Measurements from ENCODE around the gene SETD2. TPM values are rescaled to one million over a fixed set of nuclear protein-coding genes. Genes with fewer than 3 reads are reported as not detected.
A peak's percentile ranks its signal among the peaks of the same experiment; 100 is the strongest.

SETD2 gene
- total and polyA plus RNA-seq, 10 donors: 10.4 to 94.0 (median 63.8) TPM

DNA sequence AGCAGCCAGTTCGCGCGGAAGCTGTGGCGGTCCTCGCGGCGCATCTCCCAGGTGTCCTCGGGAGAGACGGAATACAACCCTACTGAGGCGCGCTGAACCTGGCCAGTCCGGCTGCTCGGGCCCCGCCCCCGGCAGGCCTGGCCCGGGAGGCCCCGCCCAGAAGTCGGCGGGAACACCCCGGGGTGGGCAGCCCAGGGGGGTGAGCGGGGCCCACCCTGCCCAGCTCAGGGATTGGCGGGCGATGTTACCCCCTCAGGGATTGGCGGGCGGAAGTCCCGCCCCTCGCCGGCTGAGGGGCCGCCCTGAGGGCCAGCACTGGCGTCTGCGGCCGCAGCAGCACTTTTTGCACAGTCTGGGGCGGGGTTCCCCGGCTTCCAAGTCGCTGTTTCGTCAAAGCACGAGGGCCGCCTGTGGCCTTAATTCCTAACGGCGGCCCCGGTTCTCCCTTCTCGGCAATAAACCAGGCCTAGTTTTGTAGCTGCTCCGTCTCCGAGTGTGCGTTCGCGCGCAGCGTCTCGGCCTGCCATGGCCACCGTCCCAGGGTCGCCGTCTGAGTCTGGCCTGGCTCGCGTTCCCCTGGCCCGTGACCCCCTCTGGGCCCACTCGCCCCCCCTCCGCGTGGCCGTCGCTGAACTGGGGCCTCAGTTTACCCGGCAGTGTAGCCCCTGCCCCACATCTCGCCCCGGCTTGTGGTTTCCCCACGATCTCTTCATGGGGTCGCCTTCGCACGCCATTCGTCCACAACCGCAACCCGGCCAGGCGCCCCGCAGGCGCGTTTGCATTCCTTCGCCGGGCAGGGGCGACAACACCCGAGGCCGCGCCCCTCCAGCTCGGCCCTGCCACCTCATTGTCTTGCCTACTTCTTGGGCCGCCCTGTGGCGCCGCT lies 154.4 kb downstream of the SETD2 start:
- DNase-seq: peak; percentile 95
- peak in 1 of 3 donors; percentile 59 for TF ChIP-seq POLR2A (IDR thresholded peaks at IDR 0.05)
- TF ChIP-seq, protein P1, sequence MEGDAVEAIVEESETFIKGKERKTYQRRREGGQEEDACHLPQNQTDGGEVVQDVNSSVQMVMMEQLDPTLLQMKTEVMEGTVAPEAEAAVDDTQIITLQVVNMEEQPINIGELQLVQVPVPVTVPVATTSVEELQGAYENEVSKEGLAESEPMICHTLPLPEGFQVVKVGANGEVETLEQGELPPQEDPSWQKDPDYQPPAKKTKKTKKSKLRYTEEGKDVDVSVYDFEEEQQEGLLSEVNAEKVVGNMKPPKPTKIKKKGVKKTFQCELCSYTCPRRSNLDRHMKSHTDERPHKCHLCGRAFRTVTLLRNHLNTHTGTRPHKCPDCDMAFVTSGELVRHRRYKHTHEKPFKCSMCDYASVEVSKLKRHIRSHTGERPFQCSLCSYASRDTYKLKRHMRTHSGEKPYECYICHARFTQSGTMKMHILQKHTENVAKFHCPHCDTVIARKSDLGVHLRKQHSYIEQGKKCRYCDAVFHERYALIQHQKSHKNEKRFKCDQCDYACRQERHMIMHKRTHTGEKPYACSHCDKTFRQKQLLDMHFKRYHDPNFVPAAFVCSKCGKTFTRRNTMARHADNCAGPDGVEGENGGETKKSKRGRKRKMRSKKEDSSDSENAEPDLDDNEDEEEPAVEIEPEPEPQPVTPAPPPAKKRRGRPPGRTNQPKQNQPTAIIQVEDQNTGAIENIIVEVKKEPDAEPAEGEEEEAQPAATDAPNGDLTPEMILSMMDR (IDR thresholded peaks at IDR 0.05 in 8 of 11, conservative IDR thresholded peaks at IDR 0.05 in 3 of 11): no peak
- peak; percentile 80 to 90 (median 90) for TF ChIP-seq POLR2AphosphoS5 (IDR thresholded peaks at IDR 0.05)
- Histone ChIP-seq H3K9me3 (no peaks in the 10 kb centered on the region), H3K4me1 (peaks cover 4 to 31% (median 18%) of the 10 kb centered on the region in 6 donors), H3K36me3 (peaks cover 0 to 89% (median 39%) of the 10 kb centered on the region in 6 donors), H3K27ac (peak overlapping the region; percentile 59 to 84 (median 82)), H3K27me3 (replicated peaks in 1 of 7) (no peaks in the 10 kb centered on the region), H3K4me3 (peak overlapping the region; percentile 45 to 75 (median 49))
- intact Hi-C loops (cut with DNase I; ENCODE audit: low total_unique reads): no loop called here
- WGBS, 5 donors: 6 to 10% (median 7%) methylated on average over 80 to 85 of the region's 85 CpGs

DNA sequence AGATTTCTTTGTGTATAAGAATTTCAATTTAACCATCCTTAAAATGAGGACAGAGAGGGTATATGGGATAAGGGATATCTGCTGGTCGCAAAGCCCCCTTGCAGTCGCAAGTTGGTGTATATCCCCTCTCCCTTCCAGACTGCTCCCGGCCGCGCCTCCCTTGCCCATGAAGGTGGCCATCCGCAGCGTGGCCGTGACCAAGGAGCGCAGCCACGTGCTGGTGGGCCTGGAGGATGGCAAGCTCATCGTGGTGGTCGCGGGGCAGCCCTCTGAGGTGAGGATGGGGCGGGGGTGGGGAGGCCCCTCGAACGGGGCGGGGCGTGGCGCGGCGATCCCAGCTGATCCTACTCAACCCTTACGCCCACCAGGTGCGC lies 155.1 kb downstream of the SETD2 start:
- DNase-seq: no peak
- intact Hi-C loops (cut with DNase I; ENCODE audit: low total_unique reads): no loop called here
- H3K27me3 ChIP-seq (replicated peaks in 1 of 7): no peaks in the 10 kb centered on the region
- H3K4me3 ChIP-seq: peak overlapping the region; percentile 45 to 75 (median 49)
- no peak for TF ChIP-seq POLR2AphosphoS5 (IDR thresholded peaks at IDR 0.05)
- TF ChIP-seq, protein P1 (IDR thresholded peaks at IDR 0.05 in 8 of 11, conservative IDR thresholded peaks at IDR 0.05 in 3 of 11): no peak
- TF ChIP-seq POLR2A (IDR thresholded peaks at IDR 0.05): no peak
- no peaks in the 10 kb centered on the region for H3K9me3 ChIP-seq
- H3K4me1 ChIP-seq: peaks cover 4 to 31% (median 18%) of the 10 kb centered on the region in 6 donors
- 21 to 59% (median 43%) methylated on average over 20 to 23 of the region's 23 CpGs for WGBS, 5 donors
- peaks cover 0 to 89% (median 45%) of the 10 kb centered on the region in 6 donors for H3K36me3 ChIP-seq
- peak overlapping the region in 6 of 8 donors; percentile 59 to 84 (median 82) for H3K27ac ChIP-seq

DNA sequence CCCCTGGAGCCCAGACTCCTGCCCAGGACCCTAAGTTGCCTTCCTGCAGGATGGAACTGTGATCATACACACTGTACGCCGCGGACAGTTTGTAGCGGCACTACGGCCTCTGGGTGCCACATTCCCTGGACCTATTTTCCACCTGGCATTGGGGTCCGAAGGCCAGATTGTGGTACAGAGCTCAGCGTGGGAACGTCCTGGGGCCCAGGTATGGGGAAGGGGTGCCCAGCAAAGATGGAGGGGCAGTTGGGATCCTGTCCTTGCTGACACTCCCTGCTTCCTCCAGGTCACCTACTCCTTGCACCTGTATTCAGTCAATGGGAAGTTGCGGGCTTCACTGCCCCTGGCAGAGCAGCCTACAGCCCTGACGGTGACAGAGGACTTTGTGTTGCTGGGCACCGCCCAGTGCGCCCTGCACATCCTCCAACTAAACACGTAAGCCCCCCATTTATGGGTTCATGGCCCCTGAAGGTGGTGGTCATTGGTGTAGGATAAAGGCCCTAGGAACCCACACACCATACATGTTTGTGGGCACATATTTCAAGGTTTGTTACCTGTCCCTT lies 155.6 kb downstream of the SETD2 start:
- DNase-seq: peak; percentile 45
- peak overlapping the region in 2 of 8 donors; percentile 59 to 82 for H3K27ac ChIP-seq
- intact Hi-C loops (cut with DNase I; ENCODE audit: low total_unique reads): no loop called here
- TF ChIP-seq, protein P1 (IDR thresholded peaks at IDR 0.05 in 8 of 11, conservative IDR thresholded peaks at IDR 0.05 in 3 of 11): no peak
- TF ChIP-seq POLR2AphosphoS5 (IDR thresholded peaks at IDR 0.05): no peak
- TF ChIP-seq POLR2A (IDR thresholded peaks at IDR 0.05): no peak
- WGBS, 5 donors: 89 to 98% (median 95%) methylated on average over 13 of the region's 13 CpGs
- H3K4me1 ChIP-seq: peaks cover 4 to 31% (median 18%) of the 10 kb centered on the region in 6 donors
- H3K9me3 ChIP-seq: no peaks in the 10 kb centered on the region
- no peaks in the 10 kb centered on the region for H3K27me3 ChIP-seq (replicated peaks in 1 of 7)
- peak overlapping the region in 1 of 8 donors; percentile 75 for H3K4me3 ChIP-seq
- H3K36me3 ChIP-seq: peaks cover 0 to 89% (median 51%) of the 10 kb centered on the region in 6 donors
